HepG2 (cell line): ENCODE data around the gene ITCH. TPM values are rescaled to one million over a fixed set of nuclear protein-coding genes. Genes with fewer than 3 reads are reported as not detected.

Source experiments
- CEBPG ChIP-seq: IDR thresholded peaks from 2 replicates; pipeline ENCODE4 v1.6.1; 2016
- DR1 ChIP-seq: sonication (generic); formaldehyde crosslinking; IDR thresholded peaks from 2 replicates; pipeline ENCODE4 v1.8.0; 2021; ENCODE audit warnings: mild to moderate bottlenecking, missing genetic modification reagents, inconsistent platforms
- FOSL2 ChIP-seq: sonication (generic); formaldehyde crosslinking; IDR thresholded peaks from 2 replicates; pipeline ENCODE4 v1.4.0; 2020; ENCODE audit warnings: missing genetic modification reagents
- GATAD2A ChIP-seq: IDR thresholded peaks from 2 replicates; pipeline ENCODE4 v1.6.1; 2016
- HOXA3 ChIP-seq: sonication (generic); formaldehyde crosslinking; IDR thresholded peaks from 2 replicates; pipeline ENCODE4 v1.5.0; 2020; ENCODE audit warnings: missing genetic modification reagents
- KLF12 ChIP-seq: sonication (generic); formaldehyde crosslinking; IDR thresholded peaks from 2 replicates; pipeline ENCODE4 v1.4.0; 2020; ENCODE audit warnings: missing genetic modification reagents, borderline replicate concordance
- MED1 ChIP-seq: sonication (generic); formaldehyde crosslinking; IDR thresholded peaks from 2 replicates; pipeline ENCODE4 v1.4.0; 2020; ENCODE audit warnings: missing genetic modification reagents
- NR2F1 ChIP-seq, 2 experiments: fragments of 450-650 bp in 1 of 2; formaldehyde crosslinking in 1 of 2; IDR thresholded peaks; 2 replicates each; pipeline versions ENCODE4 v1.5.0 to v1.6.1; 2016 to 2020; ENCODE audit warnings: mild to moderate bottlenecking in 1 of 2, missing compliant biosample characterization in 1 of 2, missing genetic modification reagents in 1 of 2, moderate library complexity in 1 of 2
- TBX2 ChIP-seq: sonication (generic); formaldehyde crosslinking; IDR thresholded peaks from 2 replicates; pipeline ENCODE4 v1.5.0; 2020; ENCODE audit warnings: missing genetic modification reagents, mild to moderate bottlenecking, borderline replicate concordance
- TP53 ChIP-seq: sonication (generic); formaldehyde crosslinking; conservative IDR thresholded peaks from 2 replicates; pipeline ENCODE4 v1.4.0; 2020; ENCODE audit warnings: missing genetic modification reagents
- ZNF3 ChIP-seq: IDR thresholded peaks from 2 replicates; pipeline ENCODE4 v1.7.0; 2017; ENCODE audit warnings: inconsistent platforms
- ZNF749 ChIP-seq: sonication (generic); formaldehyde crosslinking; IDR thresholded peaks from 2 replicates; pipeline ENCODE4 v1.8.0; 2022; ENCODE audit warnings: mild to moderate bottlenecking, missing genetic modification reagents, moderate library complexity, borderline replicate concordance
- polyA plus RNA-seq, 8 experiments: library from polyadenylated mRNA; depleted of rRNA in 3 of 8; stranded (reverse) in 7 of 8; unstranded in 1 of 8; fragments of >200 nt; fragmentation: Illumina TruSeq in 4 of 8; extraction: Trizol in 4 of 8; gene quantifications; 2 replicates each; pipeline versions ENCODE4 v1.2.1 to v1.2.3, GENCODE V29; 2011 to 2016; ENCODE audit warnings: low read depth in 4 of 8, missing spikeins in 1 of 8, mixed read lengths in 1 of 8; ENCODE audit not compliant: insufficient read depth in 1 of 8
- total RNA-seq, 5 experiments: library from RNA; depleted of rRNA; stranded (reverse); fragments of >200 nt; fragmentation: Illumina TruSeq; extraction: Trizol; gene quantifications; 2 replicates each; pipeline ENCODE4 v1.2.3, GENCODE V29; 2016; ENCODE audit warnings: low read depth in 1 of 5
- TF ChIP-seq, protein P1 (sequence below): sonication (generic); formaldehyde crosslinking; IDR thresholded peaks from 2 replicates; pipeline ENCODE4 v1.4.0; 2020; ENCODE audit warnings: missing genetic modification reagents, borderline replicate concordance
- TF ChIP-seq, protein P2 (sequence below), 2 experiments: IDR thresholded peaks; 2 replicates each; pipeline ENCODE4 v1.6.1; 2011 to 2012; ENCODE audit warnings: low read length in 2 of 2, borderline replicate concordance in 1 of 2, low read depth in 1 of 2, mild to moderate bottlenecking in 1 of 2, moderate library complexity in 1 of 2
- TF ChIP-seq, protein P3 (sequence below): IDR thresholded peaks from 2 replicates; pipeline ENCODE4 v1.6.1; 2016; ENCODE audit warnings: mild to moderate bottlenecking
- TF ChIP-seq, protein P4 (sequence below): sonication (generic); formaldehyde crosslinking; IDR thresholded peaks from 2 replicates; pipeline ENCODE4 v1.4.0; 2020; ENCODE audit warnings: missing genetic modification reagents, borderline replicate concordance

The ITCH gene
- total and polyA plus RNA-seq, 2 of the 13 experiments (the other 11 are each of a cell fraction or from before 2014, with no cell fraction given), result 20.5 to 112 TPM

DNA sequence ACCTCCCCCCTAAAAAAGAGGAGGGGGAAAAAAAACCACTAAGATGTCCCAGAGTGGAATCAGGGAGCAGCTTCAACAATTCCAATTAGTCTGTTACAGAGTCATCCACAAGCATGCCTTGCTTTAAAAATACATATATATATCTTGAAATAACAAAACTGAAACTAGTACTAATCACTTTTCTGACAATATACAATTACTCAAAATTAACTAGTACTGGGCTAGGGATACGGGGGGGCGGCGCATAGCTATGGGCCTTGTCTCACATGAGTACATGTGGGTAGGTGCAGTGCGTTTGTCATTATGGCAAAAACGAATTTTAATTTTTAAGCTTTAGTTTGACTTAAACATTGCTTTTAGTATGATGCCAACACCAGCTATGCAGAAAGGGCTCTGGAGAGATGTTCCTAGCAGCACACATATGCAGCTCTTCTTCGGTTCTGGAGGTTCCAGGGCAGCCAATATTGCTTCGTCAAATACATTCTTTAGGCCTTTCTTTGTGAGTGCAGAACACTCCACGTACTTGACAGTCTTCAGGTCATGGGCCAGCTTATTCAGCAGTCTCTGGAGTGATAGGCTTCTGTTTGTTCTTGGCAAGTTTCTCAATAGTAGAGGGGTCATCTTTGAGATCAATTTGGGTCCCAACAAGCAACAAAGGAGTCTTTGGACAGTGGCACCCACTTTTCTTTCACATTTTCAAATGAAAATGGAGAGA is 38.8 kb downstream of the ITCH start (continued):
- TF ChIP-seq, protein P1, sequence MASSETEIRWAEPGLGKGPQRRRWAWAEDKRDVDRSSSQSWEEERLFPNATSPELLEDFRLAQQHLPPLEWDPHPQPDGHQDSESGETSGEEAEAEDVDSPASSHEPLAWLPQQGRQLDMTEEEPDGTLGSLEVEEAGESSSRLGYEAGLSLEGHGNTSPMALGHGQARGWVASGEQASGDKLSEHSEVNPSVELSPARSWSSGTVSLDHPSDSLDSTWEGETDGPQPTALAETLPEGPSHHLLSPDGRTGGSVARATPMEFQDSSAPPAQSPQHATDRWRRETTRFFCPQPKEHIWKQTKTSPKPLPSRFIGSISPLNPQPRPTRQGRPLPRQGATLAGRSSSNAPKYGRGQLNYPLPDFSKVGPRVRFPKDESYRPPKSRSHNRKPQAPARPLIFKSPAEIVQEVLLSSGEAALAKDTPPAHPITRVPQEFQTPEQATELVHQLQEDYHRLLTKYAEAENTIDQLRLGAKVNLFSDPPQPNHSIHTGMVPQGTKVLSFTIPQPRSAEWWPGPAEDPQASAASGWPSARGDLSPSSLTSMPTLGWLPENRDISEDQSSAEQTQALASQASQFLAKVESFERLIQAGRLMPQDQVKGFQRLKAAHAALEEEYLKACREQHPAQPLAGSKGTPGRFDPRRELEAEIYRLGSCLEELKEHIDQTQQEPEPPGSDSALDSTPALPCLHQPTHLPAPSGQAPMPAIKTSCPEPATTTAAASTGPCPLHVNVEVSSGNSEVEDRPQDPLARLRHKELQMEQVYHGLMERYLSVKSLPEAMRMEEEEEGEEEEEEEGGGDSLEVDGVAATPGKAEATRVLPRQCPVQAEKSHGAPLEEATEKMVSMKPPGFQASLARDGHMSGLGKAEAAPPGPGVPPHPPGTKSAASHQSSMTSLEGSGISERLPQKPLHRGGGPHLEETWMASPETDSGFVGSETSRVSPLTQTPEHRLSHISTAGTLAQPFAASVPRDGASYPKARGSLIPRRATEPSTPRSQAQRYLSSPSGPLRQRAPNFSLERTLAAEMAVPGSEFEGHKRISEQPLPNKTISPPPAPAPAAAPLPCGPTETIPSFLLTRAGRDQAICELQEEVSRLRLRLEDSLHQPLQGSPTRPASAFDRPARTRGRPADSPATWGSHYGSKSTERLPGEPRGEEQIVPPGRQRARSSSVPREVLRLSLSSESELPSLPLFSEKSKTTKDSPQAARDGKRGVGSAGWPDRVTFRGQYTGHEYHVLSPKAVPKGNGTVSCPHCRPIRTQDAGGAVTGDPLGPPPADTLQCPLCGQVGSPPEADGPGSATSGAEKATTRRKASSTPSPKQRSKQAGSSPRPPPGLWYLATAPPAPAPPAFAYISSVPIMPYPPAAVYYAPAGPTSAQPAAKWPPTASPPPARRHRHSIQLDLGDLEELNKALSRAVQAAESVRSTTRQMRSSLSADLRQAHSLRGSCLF (CRISPR knock-in tag), result 0 out of 2 replicates have a peak, but pooled peaks have one; percentile 41
- TF ChIP-seq GATAD2A (CRISPR knock-in tag) (peak; percentile 72), NR2F1 (CRISPR knock-in tag; IDR thresholded peaks at IDR 0.05) (0 out of 4 replicates have a peak, but pooled peaks of 1 of the 2 experiments have one; percentile 31), FOSL2 (CRISPR knock-in tag) (0 out of 2 replicates have a peak, but pooled peaks have one; percentile 9), ZNF3 (CRISPR knock-in tag) (no peak), MED1 (CRISPR knock-in tag) (peak; percentile 32; the same call in 1 of the 2 replicates), TBX2 (CRISPR knock-in tag) (peak; percentile 29; the same call in 1 of the 2 replicates), KLF12 (peak; percentile 26; the same call in 1 of the 2 replicates), TP53 (CRISPR knock-in tag) (no peak), DR1 (CRISPR knock-in tag) (no peak), ZNF749 (CRISPR knock-in tag) (no peak), HOXA3 (CRISPR knock-in tag) (0 out of 2 replicates have a peak, but pooled peaks have one; percentile 28), CEBPG (CRISPR knock-in tag) (peak; percentile 53)
- TF ChIP-seq, protein P2, sequence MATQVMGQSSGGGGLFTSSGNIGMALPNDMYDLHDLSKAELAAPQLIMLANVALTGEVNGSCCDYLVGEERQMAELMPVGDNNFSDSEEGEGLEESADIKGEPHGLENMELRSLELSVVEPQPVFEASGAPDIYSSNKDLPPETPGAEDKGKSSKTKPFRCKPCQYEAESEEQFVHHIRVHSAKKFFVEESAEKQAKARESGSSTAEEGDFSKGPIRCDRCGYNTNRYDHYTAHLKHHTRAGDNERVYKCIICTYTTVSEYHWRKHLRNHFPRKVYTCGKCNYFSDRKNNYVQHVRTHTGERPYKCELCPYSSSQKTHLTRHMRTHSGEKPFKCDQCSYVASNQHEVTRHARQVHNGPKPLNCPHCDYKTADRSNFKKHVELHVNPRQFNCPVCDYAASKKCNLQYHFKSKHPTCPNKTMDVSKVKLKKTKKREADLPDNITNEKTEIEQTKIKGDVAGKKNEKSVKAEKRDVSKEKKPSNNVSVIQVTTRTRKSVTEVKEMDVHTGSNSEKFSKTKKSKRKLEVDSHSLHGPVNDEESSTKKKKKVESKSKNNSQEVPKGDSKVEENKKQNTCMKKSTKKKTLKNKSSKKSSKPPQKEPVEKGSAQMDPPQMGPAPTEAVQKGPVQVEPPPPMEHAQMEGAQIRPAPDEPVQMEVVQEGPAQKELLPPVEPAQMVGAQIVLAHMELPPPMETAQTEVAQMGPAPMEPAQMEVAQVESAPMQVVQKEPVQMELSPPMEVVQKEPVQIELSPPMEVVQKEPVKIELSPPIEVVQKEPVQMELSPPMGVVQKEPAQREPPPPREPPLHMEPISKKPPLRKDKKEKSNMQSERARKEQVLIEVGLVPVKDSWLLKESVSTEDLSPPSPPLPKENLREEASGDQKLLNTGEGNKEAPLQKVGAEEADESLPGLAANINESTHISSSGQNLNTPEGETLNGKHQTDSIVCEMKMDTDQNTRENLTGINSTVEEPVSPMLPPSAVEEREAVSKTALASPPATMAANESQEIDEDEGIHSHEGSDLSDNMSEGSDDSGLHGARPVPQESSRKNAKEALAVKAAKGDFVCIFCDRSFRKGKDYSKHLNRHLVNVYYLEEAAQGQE (IDR thresholded peaks at IDR 0.05; ENCODE audit: borderline replicate concordance in 1 of 2, low read depth in 1 of 2, low read length in 2 of 2), result no peak
- TF ChIP-seq, protein P3, sequence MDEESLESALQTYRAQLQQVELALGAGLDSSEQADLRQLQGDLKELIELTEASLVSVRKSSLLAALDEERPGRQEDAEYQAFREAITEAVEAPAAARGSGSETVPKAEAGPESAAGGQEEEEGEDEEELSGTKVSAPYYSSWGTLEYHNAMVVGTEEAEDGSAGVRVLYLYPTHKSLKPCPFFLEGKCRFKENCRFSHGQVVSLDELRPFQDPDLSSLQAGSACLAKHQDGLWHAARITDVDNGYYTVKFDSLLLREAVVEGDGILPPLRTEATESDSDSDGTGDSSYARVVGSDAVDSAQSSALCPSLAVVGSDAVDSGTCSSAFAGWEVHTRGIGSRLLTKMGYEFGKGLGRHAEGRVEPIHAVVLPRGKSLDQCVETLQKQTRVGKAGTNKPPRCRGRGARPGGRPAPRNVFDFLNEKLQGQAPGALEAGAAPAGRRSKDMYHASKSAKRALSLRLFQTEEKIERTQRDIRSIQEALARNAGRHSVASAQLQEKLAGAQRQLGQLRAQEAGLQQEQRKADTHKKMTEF (CRISPR knock-in tag), result 0 out of 2 replicates have a peak, but pooled peaks have one; percentile 5
- TF ChIP-seq, protein P4, sequence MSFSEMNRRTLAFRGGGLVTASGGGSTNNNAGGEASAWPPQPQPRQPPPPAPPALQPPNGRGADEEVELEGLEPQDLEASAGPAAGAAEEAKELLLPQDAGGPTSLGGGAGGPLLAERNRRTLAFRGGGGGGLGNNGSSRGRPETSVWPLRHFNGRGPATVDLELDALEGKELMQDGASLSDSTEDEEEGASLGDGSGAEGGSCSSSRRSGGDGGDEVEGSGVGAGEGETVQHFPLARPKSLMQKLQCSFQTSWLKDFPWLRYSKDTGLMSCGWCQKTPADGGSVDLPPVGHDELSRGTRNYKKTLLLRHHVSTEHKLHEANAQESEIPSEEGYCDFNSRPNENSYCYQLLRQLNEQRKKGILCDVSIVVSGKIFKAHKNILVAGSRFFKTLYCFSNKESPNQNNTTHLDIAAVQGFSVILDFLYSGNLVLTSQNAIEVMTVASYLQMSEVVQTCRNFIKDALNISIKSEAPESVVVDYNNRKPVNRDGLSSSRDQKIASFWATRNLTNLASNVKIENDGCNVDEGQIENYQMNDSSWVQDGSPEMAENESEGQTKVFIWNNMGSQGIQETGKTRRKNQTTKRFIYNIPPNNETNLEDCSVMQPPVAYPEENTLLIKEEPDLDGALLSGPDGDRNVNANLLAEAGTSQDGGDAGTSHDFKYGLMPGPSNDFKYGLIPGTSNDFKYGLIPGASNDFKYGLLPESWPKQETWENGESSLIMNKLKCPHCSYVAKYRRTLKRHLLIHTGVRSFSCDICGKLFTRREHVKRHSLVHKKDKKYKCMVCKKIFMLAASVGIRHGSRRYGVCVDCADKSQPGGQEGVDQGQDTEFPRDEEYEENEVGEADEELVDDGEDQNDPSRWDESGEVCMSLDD, result 0 out of 2 replicates have a peak, but pooled peaks have one; percentile 34
